Gastrocnemius medialis (tissue), 4 donors: Measurements from ENCODE around the gene USP24. TPM values are rescaled to one million over a fixed set of nuclear protein-coding genes. Genes with fewer than 3 reads are reported as not detected.

Experiments used
- ATAC-seq, 2 donors: fragments of 150-250 bp; one replicate each; pipeline ENCODE4 v1.9.1; 2016
- DNase-seq, 2 donors: peaks; one replicate each; pipeline ENCODE4 v3.0.0-alpha.2; 2019
- H3K27ac ChIP-seq, 4 donors: fragments of 200-600 bp; sonication (generic); 1 replicate in 1 of 4; 2 replicates in 3 of 4; pipeline ENCODE4 v1.5.1; 2016 to 2018; ENCODE audit warnings: mild to moderate bottlenecking in 2 of 4, moderate library complexity in 1 of 4
- H3K27me3 ChIP-seq, 3 donors: fragments of 200-600 bp; sonication (generic) in 2 of 3; 1 replicate in 1 of 3; 2 replicates in 2 of 3; pipeline versions ENCODE4 v1.5.1 to v1.6.0; 2016 to 2019; ENCODE audit warnings: mild to moderate bottlenecking in 1 of 3, moderate library complexity in 1 of 3
- H3K36me3 ChIP-seq, 2 donors: fragments of 200-600 bp; sonication (generic) in 1 of 2; one replicate each; pipeline ENCODE4 v1.5.1; 2017 to 2018
- H3K4me1 ChIP-seq, 2 donors: fragments of 200-600 bp; sonication (generic) in 1 of 2; one replicate each; pipeline ENCODE4 v1.5.1; 2016 to 2017; ENCODE audit warnings: mild to moderate bottlenecking in 2 of 2
- H3K4me3 ChIP-seq, 4 donors: fragments of 200-600 bp; sonication (generic) in 3 of 4; 1 replicate in 1 of 4; 2 replicates in 3 of 4; pipeline ENCODE4 v1.5.1; 2016 to 2019; ENCODE audit warnings: mild to moderate bottlenecking in 2 of 4
- H3K9me3 ChIP-seq, 3 donors: fragments of 200-600 bp; sonication (generic) in 2 of 3; 1 replicate in 1 of 3; 2 replicates in 2 of 3; pipeline ENCODE4 v1.5.1; 2016 to 2019
- CTCF ChIP-seq, 5 experiments: fragments of 450-650 bp in 3 of 5; fragments of 200-600 bp in 2 of 5; sonication (generic) in 2 of 5; IDR thresholded peaks in 4 of 5; conservative IDR thresholded peaks in 1 of 5; 1 replicate in 4 of 5; 2 replicates in 1 of 5; pipeline ENCODE4 v1.5.1; 2016 to 2019; ENCODE audit warnings: antibody characterized with exemption in 5 of 5, mild to moderate bottlenecking in 3 of 5, moderate library complexity in 3 of 5
- POLR2A ChIP-seq, 2 donors: fragments of 450-650 bp; IDR thresholded peaks; one replicate each; pipeline ENCODE4 v1.6.1; 2017; ENCODE audit warnings: antibody characterized with exemption in 2 of 2, mild to moderate bottlenecking in 2 of 2, moderate library complexity in 2 of 2
- in situ Hi-C, 4 donors: fragments of 200-750 bp; cut with MboI; loops; one replicate each; pipeline versions ENCODE4 v1.15.0 to v1.8.0; 2017; ENCODE audit warnings: low sequenced_read_pairs in 4 of 4
- intact Hi-C: fragments of 100-400 bp; cut with DNase I; formaldehyde crosslinking; loops from one replicate; pipeline ENCODE4 v1.15.1; 2023; ENCODE audit warnings: low total_unique reads
- total RNA-seq, 4 donors: library from RNA; depleted of rRNA; stranded (reverse); fragments of >200 nt; gene quantifications; one replicate each; pipeline versions ENCODE4 v1.1.0 to v1.2.3, GENCODE V29; 2016

USP24 gene
- total RNA-seq, 4 donors from 2014 or later: 77.3 to 102 (median 90.8) TPM

DNA sequence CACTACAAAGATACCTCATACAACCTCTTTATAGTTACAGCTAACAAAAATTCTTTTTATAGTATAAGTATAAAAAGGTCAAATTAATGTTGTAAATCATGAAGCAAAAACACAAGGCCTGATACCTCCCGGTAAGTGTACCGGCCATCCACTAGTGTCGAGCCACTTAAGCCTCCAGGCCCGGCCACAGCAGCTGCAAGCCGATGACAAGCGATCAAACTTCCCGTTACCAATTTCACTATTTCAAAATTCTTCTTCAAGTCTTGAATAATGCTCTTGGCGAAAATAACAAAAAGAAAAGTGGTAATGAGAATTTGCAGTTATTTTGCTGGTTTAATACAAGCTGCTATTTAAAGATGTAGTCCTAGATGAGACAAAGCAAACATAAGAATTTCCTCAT, 67.6 kb downstream of the USP24 start:
- Histone ChIP-seq H3K27me3 (no peaks in the 10 kb centered on the region), H3K27ac (peak overlapping the region in 1 of 4 donors; percentile 2), H3K4me3 (no peak overlapping the region), H3K9me3 (no peaks in the 10 kb centered on the region), H3K4me1 (peaks cover 15 to 19% of the 10 kb centered on the region in 2 donors), H3K36me3 (peaks cover 0 to 54% of the 10 kb centered on the region in 2 donors)
- in situ Hi-C loops (loop anchor here in 2 of 4 donors (5.0 to 25.0 kb wide), 3 partner anchors 130 to 1440 kb away; partner anchors contain the start of gene PLPP3 (in 1 of the 2)), intact Hi-C loops (no loop called here)
- DNase-seq (no peak), ATAC-seq (no peak)
- TF ChIP-seq POLR2A (IDR thresholded peaks at IDR 0.05) (no peak), CTCF (IDR thresholded peaks at IDR 0.05 in 4 of 5, conservative IDR thresholded peaks at IDR 0.05 in 1 of 5) (no peak)

GRCh38 chr1:55146781-55147180, 68.4 kb downstream of the USP24 start:
- intact Hi-C loops: no loop called here
- in situ Hi-C loops: loop anchor here in 2 of 4 donors (5.0 to 25.0 kb wide), 3 partner anchors 131 to 1441 kb away; partner anchors contain the start of gene PLPP3 (in 1 of the 2)
- H3K36me3 ChIP-seq: peaks cover 0 to 55% of the 10 kb centered on the region in 2 donors
- DNase-seq (peak in 1 of 2 donors; percentile 16), ATAC-seq (no peak)
- H3K27me3 ChIP-seq: no peaks in the 10 kb centered on the region
- H3K4me1 ChIP-seq: peaks cover 12 to 15% of the 10 kb centered on the region in 2 donors
- TF ChIP-seq POLR2A (IDR thresholded peaks at IDR 0.05): no peak
- H3K9me3 ChIP-seq: no peaks in the 10 kb centered on the region
- H3K27ac ChIP-seq: no peak overlapping the region
- no peak overlapping the region for H3K4me3 ChIP-seq

DNA sequence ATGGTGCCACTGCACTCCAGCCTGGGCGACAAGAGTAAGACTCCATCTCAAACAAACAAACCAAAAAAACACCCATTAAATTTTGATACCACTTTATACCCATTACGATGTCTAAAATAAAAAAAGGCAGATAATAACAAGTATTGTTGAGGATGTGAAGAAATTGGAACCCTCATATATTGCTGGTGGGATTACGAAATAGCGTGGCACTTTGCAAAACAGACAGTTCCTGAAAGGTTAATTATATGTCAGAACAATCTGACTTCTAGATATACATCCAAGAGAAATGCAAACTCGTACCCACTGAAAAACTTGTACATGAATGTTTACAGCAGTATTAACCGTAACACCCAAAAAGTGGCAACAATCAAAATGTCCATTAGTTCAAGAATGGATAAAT, 70.3 kb downstream of the USP24 start:
- in situ Hi-C loops: loop anchor here in 3 of 4 donors (5.0 to 25.0 kb wide), 4 partner anchors 132 to 1442 kb away; partner anchors contain the start of gene PLPP3 (in 1 of the 3)
- Histone ChIP-seq H3K9me3 (no peaks in the 10 kb centered on the region), H3K27ac (no peak overlapping the region), H3K27me3 (no peaks in the 10 kb centered on the region), H3K36me3 (peaks cover 0 to 71% of the 10 kb centered on the region in 2 donors), H3K4me3 (no peak overlapping the region), H3K4me1 (peaks cover 0 to 4% of the 10 kb centered on the region in 2 donors)
- no peak for ATAC-seq
- no peak for DNase-seq
- TF ChIP-seq CTCF (IDR thresholded peaks at IDR 0.05 in 4 of 5, conservative IDR thresholded peaks at IDR 0.05 in 1 of 5) (no peak), POLR2A (IDR thresholded peaks at IDR 0.05) (no peak)
- intact Hi-C loops: loop anchor here (5.0 kb wide), 1 partner anchor 1442 kb away; no protein-coding TSS in a partner anchor

- no peak for DNase-seq
- intact Hi-C loops (loop anchor here (5.0 kb wide), 1 partner anchor 1444 kb away; no protein-coding TSS in a partner anchor), in situ Hi-C loops (loop anchor here in 3 of 4 donors (5.0 to 25.0 kb wide), 4 partner anchors 134 to 1444 kb away; partner anchors contain the start of gene PLPP3 (in 1 of the 3))
- no peak overlapping the region for H3K27ac ChIP-seq
- ATAC-seq: peak in 1 of 2 donors; percentile 48
- H3K27me3 ChIP-seq: no peaks in the 10 kb centered on the region
- H3K4me3 ChIP-seq: no peak overlapping the region
- no peaks in the 10 kb centered on the region for H3K9me3 ChIP-seq
- TF ChIP-seq POLR2A (IDR thresholded peaks at IDR 0.05): no peak
- TF ChIP-seq CTCF (IDR thresholded peaks at IDR 0.05 in 4 of 5, conservative IDR thresholded peaks at IDR 0.05 in 1 of 5): no peak
- H3K36me3 ChIP-seq: peaks cover 0 to 82% of the 10 kb centered on the region in 2 donors
- H3K4me1 ChIP-seq: peaks cover 0 to 4% of the 10 kb centered on the region in 2 donors
Measured at GRCh38 chr1:55143684-55144083, 71.5 kb downstream of the USP24 start.

DNA sequence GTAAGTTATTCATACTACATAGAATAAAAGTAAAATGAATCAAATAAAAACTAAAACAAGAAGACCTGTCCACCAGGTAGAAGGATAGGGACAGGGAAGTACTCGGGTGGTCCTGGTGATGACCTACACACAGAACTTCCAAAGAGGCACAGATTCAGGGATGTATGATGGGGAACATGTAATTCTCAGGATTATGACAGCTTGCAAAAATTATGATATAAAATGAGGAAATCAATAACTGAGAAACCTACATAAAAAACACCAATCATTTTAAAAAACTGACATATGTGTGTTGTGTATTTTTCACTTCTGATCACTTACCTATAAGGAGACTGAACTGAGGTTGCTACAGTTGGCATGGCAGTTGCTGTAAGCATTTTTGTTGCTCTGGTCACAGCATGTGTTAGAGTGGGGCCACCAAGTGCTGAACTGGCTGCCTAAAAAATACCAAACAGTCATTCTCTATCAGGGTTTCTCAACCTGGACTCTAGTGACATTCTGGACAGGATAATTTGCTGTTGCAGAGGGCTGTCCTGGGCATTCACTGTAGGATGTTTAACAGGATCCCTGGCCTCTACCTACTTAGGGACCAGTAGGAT, 73.8 kb downstream of the USP24 start:
- in situ Hi-C loops: loop anchor here in 3 of 4 donors (5.0 to 25.0 kb wide), 4 partner anchors 136 to 1446 kb away; partner anchors contain the start of gene PLPP3 (in 1 of the 3)
- Histone ChIP-seq H3K36me3 (peaks cover 0 to 98% of the 10 kb centered on the region in 2 donors), H3K27ac (peak overlapping the region in 2 of 4 donors; percentile 40 to 48), H3K27me3 (no peaks in the 10 kb centered on the region), H3K4me1 (peaks cover 0 to 4% of the 10 kb centered on the region in 2 donors), H3K9me3 (no peaks in the 10 kb centered on the region), H3K4me3 (no peak overlapping the region)
- TF ChIP-seq CTCF (IDR thresholded peaks at IDR 0.05 in 4 of 5, conservative IDR thresholded peaks at IDR 0.05 in 1 of 5) (no peak), POLR2A (IDR thresholded peaks at IDR 0.05) (no peak)
- ATAC-seq (no peak), DNase-seq (no peak)
- intact Hi-C loops: loop anchor here (5.0 kb wide), 1 partner anchor 1446 kb away; no protein-coding TSS in a partner anchor
